Heart left ventricle (tissue), 13 donors: ENCODE measurements around the gene ATRAID.

Source experiments
- CTCF ChIP-seq, 12 donors: fragments of 200-600 bp; sonication (generic) in 4 of 12; IDR thresholded peaks; one replicate each; pipeline versions ENCODE4 v1.5.0 to v1.8.0; 2018 to 2022; ENCODE audit warnings: antibody characterized with exemption in 12 of 12, mild to moderate bottlenecking in 5 of 12
- POLR2A ChIP-seq, 2 donors: fragments of 450-650 bp; IDR thresholded peaks; one replicate each; pipeline ENCODE4 v1.6.1; 2017; ENCODE audit warnings: antibody characterized with exemption in 2 of 2, mild to moderate bottlenecking in 2 of 2, moderate library complexity in 2 of 2
- donor health status: ischemic (EF 13 %, LVEDD 7.1; RV severe dilation, severe dysfunction).
- donor health status: DM: no; HTN: yes; CAD: no.
- donor health status: DM: no; HTN: no; CAD: no.
- donor health status: ischemic (EF 25% LVEDD 6.9; RV normal size, moderate dysfunction).
- donor health status: ischemic (EF 25% LVEDD 5.7; RV mildly dilated, moderate dysfunction).
- donor health status: ischemic (EF 35%, LVEDD 5.7; RV mildly dilated, moderate dysfunction).
- donor health status: nonischemic (EF 11% LVEDD 7.7; RV severe dilation, severe dysfunction).
- donor health status: DM: yes; HTN: yes; CAD: no.
- donor health status: PGD.
- donor health status: ischemic (EF 29% LVEDD 5.4; RV normal size, mild dysfunction).
- donor health status: nonischemic (EF 23%, LVEDD 6.1; RV moderate dilation, normal function).

DNA sequence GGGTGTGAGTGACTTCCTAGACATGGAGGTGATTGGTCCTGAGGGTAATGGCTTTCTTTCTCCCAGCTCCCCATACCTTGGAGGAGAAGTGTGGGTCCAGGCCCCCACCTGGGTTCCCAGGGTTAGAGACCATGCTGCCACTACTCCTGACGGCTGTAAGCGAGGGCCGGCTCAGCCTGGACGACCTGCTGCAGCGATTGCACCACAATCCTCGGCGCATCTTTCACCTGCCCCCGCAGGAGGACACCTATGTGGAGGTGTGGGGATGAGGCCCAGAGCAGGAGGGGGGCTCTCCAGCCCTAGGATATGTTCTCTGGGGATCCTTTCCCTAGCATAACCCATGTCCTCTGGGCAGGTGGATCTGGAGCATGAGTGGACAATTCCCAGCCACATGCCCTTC is 27.1 kb downstream of the ATRAID start:
- TF ChIP-seq CTCF (IDR thresholded peaks at IDR 0.05), result no peak
- TF ChIP-seq POLR2A (IDR thresholded peaks at IDR 0.05), result no peak
